HepG2 (cell line): ENCODE measurements around the gene PKD2L1. TPM values are rescaled to one million over a fixed set of nuclear protein-coding genes. Genes with fewer than 3 reads are reported as not detected.

Experiments used
- GTF3A ChIP-seq: sonication (generic); formaldehyde crosslinking; conservative IDR thresholded peaks from 2 replicates; pipeline ENCODE4 v1.4.0; 2020; ENCODE audit warnings: mild to moderate bottlenecking, missing genetic modification reagents
- HCFC1 ChIP-seq: fragments of 150-350 bp; IDR thresholded peaks from 2 replicates; pipeline ENCODE4 v1.6.1; 2014; ENCODE audit warnings: low read depth, low read length
- KDM6A ChIP-seq: IDR thresholded peaks from 2 replicates; pipeline ENCODE4 v1.6.1; 2016; ENCODE audit warnings: low read depth
- MED13 ChIP-seq: sonication (generic); formaldehyde crosslinking; IDR thresholded peaks from 2 replicates; pipeline ENCODE4 v1.5.0; 2020; ENCODE audit warnings: missing genetic modification reagents
- NFE2L2 ChIP-seq: fragments of 150-350 bp; IDR thresholded peaks from 2 replicates; pipeline ENCODE4 v1.6.1; 2014; ENCODE audit warnings: low read length
- RXRB ChIP-seq: IDR thresholded peaks from 2 replicates; pipeline ENCODE4 v1.6.1; 2016; ENCODE audit warnings: borderline replicate concordance, missing genetic modification reagents, missing compliant biosample characterization
- SP5 ChIP-seq: IDR thresholded peaks from 2 replicates; pipeline ENCODE4 v1.6.1; 2016; ENCODE audit warnings: low read depth, borderline replicate concordance
- TBL1XR1 ChIP-seq: fragments of 150-350 bp; IDR thresholded peaks from 2 replicates; pipeline ENCODE4 v1.6.1; 2014; ENCODE audit warnings: borderline replicate concordance, low read length; ENCODE audit not compliant: partially characterized antibody
- ZBTB42 ChIP-seq: sonication (generic); formaldehyde crosslinking; IDR thresholded peaks from 2 replicates; pipeline ENCODE4 v1.5.0; 2020; ENCODE audit warnings: mild to moderate bottlenecking, missing genetic modification reagents
- ZC3H13 ChIP-seq: sonication (generic); formaldehyde crosslinking; IDR thresholded peaks from 2 replicates; pipeline ENCODE4 v1.8.1; 2023; ENCODE audit warnings: mild to moderate bottlenecking, missing genetic modification reagents, moderate library complexity
- ZMYM3 ChIP-seq: sonication (generic); formaldehyde crosslinking; IDR thresholded peaks from 2 replicates; pipeline ENCODE4 v1.5.1; 2020; ENCODE audit warnings: mild to moderate bottlenecking, missing genetic modification reagents
- ZNF530 ChIP-seq: sonication (generic); formaldehyde crosslinking; IDR thresholded peaks from 2 replicates; pipeline ENCODE4 v1.5.0; 2020; ENCODE audit warnings: low read depth, mild to moderate bottlenecking, missing genetic modification reagents
- ZNF556 ChIP-seq: sonication (generic); formaldehyde crosslinking; IDR thresholded peaks from 2 replicates; pipeline ENCODE4 v1.4.0; 2020; ENCODE audit warnings: mild to moderate bottlenecking, missing genetic modification reagents, borderline replicate concordance
- ZNF570 ChIP-seq: sonication (generic); formaldehyde crosslinking; IDR thresholded peaks from 2 replicates; pipeline ENCODE4 v1.4.0; 2020; ENCODE audit warnings: mild to moderate bottlenecking, missing genetic modification reagents, borderline replicate concordance
- ZNF737 ChIP-seq: sonication (generic); formaldehyde crosslinking; IDR thresholded peaks from 2 replicates; pipeline ENCODE4 v1.5.0; 2020; ENCODE audit warnings: missing genetic modification reagents, mild to moderate bottlenecking, borderline replicate concordance
- ZNF749 ChIP-seq: sonication (generic); formaldehyde crosslinking; IDR thresholded peaks from 2 replicates; pipeline ENCODE4 v1.8.0; 2022; ENCODE audit warnings: mild to moderate bottlenecking, missing genetic modification reagents, moderate library complexity, borderline replicate concordance
- ZNF75D ChIP-seq: sonication (generic); formaldehyde crosslinking; IDR thresholded peaks from 2 replicates; pipeline ENCODE4 v1.8.1; 2023; ENCODE audit warnings: missing genetic modification reagents, mild to moderate bottlenecking, borderline replicate concordance
- polyA plus RNA-seq, 8 experiments: library from polyadenylated mRNA; depleted of rRNA in 3 of 8; stranded (reverse) in 7 of 8; unstranded in 1 of 8; fragments of >200 nt; fragmentation: Illumina TruSeq in 4 of 8; extraction: Trizol in 4 of 8; gene quantifications; 2 replicates each; pipeline versions ENCODE4 v1.2.1 to v1.2.3, GENCODE V29; 2011 to 2016; ENCODE audit warnings: low read depth in 4 of 8, missing spikeins in 1 of 8, mixed read lengths in 1 of 8; ENCODE audit not compliant: insufficient read depth in 1 of 8
- total RNA-seq, 5 experiments: library from RNA; depleted of rRNA; stranded (reverse); fragments of >200 nt; fragmentation: Illumina TruSeq; extraction: Trizol; gene quantifications; 2 replicates each; pipeline ENCODE4 v1.2.3, GENCODE V29; 2016; ENCODE audit warnings: low read depth in 1 of 5
- TF ChIP-seq, protein P1 (sequence below): sonication (generic); formaldehyde crosslinking; IDR thresholded peaks from 2 replicates; pipeline ENCODE4 v1.4.0; 2020; ENCODE audit warnings: missing genetic modification reagents
- TF ChIP-seq, protein P2 (sequence below): sonication (generic); formaldehyde crosslinking; IDR thresholded peaks from 2 replicates; pipeline ENCODE4 v1.4.0; 2020; ENCODE audit warnings: missing genetic modification reagents

Gene PKD2L1
- total and polyA plus RNA-seq, 2 of the 13 experiments (the other 11 are each of a cell fraction or from before 2014, with no cell fraction given), result 0.07 to 0.15 TPM

DNA sequence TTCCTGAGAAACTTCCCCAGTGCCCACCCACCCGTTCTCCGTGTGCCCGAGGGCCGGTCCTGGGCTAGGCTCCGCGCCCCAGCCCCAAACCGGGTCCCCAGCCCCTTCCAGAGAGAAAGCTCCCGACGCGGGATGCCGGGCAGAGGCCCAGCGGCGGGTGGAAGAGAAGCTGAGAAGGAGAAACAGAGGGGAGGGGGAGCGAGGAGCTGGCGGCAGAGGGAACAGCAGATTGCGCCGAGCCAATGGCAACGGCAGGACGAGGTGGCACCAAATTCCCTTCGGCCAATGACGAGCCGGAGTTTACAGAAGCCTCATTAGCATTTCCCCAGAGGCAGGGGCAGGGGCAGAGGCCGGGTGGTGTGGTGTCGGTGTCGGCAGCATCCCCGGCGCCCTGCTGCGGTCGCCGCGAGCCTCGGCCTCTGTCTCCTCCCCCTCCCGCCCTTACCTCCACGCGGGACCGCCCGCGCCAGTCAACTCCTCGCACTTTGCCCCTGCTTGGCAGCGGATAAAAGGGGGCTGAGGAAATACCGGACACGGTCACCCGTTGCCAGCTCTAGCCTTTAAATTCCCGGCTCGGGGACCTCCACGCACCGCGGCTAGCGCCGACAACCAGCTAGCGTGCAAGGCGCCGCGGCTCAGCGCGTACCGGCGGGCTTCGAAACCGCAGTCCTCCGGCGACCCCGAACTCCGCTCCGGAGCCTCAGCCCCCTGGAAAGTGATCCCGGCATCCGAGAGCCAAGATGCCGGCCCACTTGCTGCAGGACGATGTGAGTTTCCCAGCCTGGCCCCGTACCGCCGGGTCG is 16.9 kb upstream of the PKD2L1 start, which contains the start of gene SCD (continued):
- TF ChIP-seq ZMYM3 (CRISPR knock-in tag) (no peak), RXRB (CRISPR knock-in tag) (no peak; the same call in 1 of the 2 replicates), GTF3A (CRISPR knock-in tag) (no peak), MED13 (CRISPR knock-in tag) (no peak), ZBTB42 (CRISPR knock-in tag) (no peak), ZC3H13 (CRISPR knock-in tag) (peak; percentile 59; the same call in 1 of the 2 replicates), ZNF556 (no peak), ZNF737 (CRISPR knock-in tag) (peak; percentile 32; the same call in 1 of the 2 replicates), SP5 (CRISPR knock-in tag) (peak; percentile 53; the same call in 1 of the 2 replicates), KDM6A (CRISPR knock-in tag) (no peak), ZNF570 (no peak), TBL1XR1 (no peak), HCFC1 (no peak), ZNF75D (CRISPR knock-in tag) (no peak), ZNF749 (CRISPR knock-in tag) (no peak), ZNF530 (peak; percentile 37; the same call in 1 of the 2 replicates), NFE2L2 (no peak)
- TF ChIP-seq, protein P1, sequence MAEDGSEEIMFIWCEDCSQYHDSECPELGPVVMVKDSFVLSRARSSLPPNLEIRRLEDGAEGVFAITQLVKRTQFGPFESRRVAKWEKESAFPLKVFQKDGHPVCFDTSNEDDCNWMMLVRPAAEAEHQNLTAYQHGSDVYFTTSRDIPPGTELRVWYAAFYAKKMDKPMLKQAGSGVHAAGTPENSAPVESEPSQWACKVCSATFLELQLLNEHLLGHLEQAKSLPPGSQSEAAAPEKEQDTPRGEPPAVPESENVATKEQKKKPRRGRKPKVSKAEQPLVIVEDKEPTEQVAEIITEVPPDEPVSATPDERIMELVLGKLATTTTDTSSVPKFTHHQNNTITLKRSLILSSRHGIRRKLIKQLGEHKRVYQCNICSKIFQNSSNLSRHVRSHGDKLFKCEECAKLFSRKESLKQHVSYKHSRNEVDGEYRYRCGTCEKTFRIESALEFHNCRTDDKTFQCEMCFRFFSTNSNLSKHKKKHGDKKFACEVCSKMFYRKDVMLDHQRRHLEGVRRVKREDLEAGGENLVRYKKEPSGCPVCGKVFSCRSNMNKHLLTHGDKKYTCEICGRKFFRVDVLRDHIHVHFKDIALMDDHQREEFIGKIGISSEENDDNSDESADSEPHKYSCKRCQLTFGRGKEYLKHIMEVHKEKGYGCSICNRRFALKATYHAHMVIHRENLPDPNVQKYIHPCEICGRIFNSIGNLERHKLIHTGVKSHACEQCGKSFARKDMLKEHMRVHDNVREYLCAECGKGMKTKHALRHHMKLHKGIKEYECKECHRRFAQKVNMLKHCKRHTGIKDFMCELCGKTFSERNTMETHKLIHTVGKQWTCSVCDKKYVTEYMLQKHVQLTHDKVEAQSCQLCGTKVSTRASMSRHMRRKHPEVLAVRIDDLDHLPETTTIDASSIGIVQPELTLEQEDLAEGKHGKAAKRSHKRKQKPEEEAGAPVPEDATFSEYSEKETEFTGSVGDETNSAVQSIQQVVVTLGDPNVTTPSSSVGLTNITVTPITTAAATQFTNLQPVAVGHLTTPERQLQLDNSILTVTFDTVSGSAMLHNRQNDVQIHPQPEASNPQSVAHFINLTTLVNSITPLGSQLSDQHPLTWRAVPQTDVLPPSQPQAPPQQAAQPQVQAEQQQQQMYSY (CRISPR knock-in tag), result no peak
- TF ChIP-seq, protein P2, sequence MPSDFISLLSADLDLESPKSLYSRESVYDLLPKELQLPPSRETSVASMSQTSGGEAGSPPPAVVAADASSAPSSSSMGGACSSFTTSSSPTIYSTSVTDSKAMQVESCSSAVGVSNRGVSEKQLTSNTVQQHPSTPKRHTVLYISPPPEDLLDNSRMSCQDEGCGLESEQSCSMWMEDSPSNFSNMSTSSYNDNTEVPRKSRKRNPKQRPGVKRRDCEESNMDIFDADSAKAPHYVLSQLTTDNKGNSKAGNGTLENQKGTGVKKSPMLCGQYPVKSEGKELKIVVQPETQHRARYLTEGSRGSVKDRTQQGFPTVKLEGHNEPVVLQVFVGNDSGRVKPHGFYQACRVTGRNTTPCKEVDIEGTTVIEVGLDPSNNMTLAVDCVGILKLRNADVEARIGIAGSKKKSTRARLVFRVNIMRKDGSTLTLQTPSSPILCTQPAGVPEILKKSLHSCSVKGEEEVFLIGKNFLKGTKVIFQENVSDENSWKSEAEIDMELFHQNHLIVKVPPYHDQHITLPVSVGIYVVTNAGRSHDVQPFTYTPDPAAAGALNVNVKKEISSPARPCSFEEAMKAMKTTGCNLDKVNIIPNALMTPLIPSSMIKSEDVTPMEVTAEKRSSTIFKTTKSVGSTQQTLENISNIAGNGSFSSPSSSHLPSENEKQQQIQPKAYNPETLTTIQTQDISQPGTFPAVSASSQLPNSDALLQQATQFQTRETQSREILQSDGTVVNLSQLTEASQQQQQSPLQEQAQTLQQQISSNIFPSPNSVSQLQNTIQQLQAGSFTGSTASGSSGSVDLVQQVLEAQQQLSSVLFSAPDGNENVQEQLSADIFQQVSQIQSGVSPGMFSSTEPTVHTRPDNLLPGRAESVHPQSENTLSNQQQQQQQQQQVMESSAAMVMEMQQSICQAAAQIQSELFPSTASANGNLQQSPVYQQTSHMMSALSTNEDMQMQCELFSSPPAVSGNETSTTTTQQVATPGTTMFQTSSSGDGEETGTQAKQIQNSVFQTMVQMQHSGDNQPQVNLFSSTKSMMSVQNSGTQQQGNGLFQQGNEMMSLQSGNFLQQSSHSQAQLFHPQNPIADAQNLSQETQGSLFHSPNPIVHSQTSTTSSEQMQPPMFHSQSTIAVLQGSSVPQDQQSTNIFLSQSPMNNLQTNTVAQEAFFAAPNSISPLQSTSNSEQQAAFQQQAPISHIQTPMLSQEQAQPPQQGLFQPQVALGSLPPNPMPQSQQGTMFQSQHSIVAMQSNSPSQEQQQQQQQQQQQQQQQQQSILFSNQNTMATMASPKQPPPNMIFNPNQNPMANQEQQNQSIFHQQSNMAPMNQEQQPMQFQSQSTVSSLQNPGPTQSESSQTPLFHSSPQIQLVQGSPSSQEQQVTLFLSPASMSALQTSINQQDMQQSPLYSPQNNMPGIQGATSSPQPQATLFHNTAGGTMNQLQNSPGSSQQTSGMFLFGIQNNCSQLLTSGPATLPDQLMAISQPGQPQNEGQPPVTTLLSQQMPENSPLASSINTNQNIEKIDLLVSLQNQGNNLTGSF (CRISPR knock-in tag), result no peak
